ENCODE results near the gene GALT.

DNA sequence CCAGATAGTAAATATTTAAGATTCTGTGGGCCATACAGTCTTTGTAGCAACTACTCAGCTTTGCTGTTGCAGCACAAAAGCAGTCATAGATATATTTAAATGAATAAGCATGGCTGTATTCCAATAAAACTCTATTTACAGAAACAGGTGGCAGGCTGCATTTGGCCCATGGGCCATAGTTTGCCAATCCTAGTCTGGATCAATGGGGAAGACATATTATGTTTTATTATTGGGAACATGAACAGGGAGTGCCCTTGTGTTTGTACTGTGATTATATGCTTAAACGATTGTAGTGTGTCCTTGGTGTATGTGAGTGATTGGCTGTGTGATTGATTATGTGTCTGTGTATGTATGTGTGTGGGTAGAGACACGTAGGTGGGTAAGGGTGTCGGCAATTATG lies 28.0 kb downstream of the GALT start:
- TF ChIP-seq, protein P1, sequence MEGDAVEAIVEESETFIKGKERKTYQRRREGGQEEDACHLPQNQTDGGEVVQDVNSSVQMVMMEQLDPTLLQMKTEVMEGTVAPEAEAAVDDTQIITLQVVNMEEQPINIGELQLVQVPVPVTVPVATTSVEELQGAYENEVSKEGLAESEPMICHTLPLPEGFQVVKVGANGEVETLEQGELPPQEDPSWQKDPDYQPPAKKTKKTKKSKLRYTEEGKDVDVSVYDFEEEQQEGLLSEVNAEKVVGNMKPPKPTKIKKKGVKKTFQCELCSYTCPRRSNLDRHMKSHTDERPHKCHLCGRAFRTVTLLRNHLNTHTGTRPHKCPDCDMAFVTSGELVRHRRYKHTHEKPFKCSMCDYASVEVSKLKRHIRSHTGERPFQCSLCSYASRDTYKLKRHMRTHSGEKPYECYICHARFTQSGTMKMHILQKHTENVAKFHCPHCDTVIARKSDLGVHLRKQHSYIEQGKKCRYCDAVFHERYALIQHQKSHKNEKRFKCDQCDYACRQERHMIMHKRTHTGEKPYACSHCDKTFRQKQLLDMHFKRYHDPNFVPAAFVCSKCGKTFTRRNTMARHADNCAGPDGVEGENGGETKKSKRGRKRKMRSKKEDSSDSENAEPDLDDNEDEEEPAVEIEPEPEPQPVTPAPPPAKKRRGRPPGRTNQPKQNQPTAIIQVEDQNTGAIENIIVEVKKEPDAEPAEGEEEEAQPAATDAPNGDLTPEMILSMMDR (conservative IDR thresholded peaks at IDR 0.05; ENCODE audit: low read depth, low read length): no peak
- TF ChIP-seq EZH2 (IDR thresholded peaks at IDR 0.05; ENCODE audit: borderline replicate concordance, low read depth, low read length, poor library complexity, severe bottlenecking): no peak

Data from A673 (cell line).